MCF 10A (cell line): Measurements from ENCODE around the gene AGO3. TPM values are rescaled to one million over a fixed set of nuclear protein-coding genes. Genes with fewer than 3 reads are reported as not detected.

Source experiments
- BruUV-seq: library from RNA; stranded (reverse); fragments of 400-500 nt; replicated peaks from 2 replicates; lab custom pipeline; 2021; lab: Mats Ljungman, UMichigan
- CTCF ChIA-PET: fragments of 300-600 bp; sonication (Branson Sonifier 250); formaldehyde crosslinking; extraction: SDS; loops from one replicate; lab custom pipeline; 2021; ENCODE audit warnings: antibody characterized with exemption, inconsistent platforms; lab: Yijun Ruan, JAX
- POLR2A ChIA-PET: fragments of 300-600, 350-650 bp; sonication (Branson Sonifier 250); formaldehyde crosslinking; extraction: SDS; loops from one replicate; lab custom pipeline; 2020; ENCODE audit warnings: antibody characterized with exemption, inconsistent platforms; lab: Yijun Ruan, JAX
- DNase-seq: peaks from one replicate; pipeline ENCODE4 v3.0.0-alpha.2; 2018; ENCODE audit not compliant: unreplicated experiment
- H3K27ac Mint-ChIP-seq: one replicate; pipeline ENCODE4 v1.8.0; 2022; ENCODE audit warnings: mild to moderate bottlenecking, low read depth, mixed read lengths; ENCODE audit not compliant: unreplicated experiment
- H3K27me3 Mint-ChIP-seq: one replicate; pipeline ENCODE4 v1.8.0; 2022; ENCODE audit warnings: mixed read lengths; ENCODE audit not compliant: insufficient read depth, unreplicated experiment
- H3K36me3 Mint-ChIP-seq: one replicate; pipeline ENCODE4 v1.8.0; 2022; ENCODE audit warnings: mild to moderate bottlenecking, moderate library complexity, mixed read lengths; ENCODE audit not compliant: insufficient read depth, unreplicated experiment
- H3K4me1 Mint-ChIP-seq: one replicate; pipeline ENCODE4 v1.8.0; 2022; ENCODE audit warnings: mixed read lengths; ENCODE audit not compliant: insufficient read depth, unreplicated experiment
- H3K4me3 Mint-ChIP-seq: one replicate; pipeline ENCODE4 v1.8.0; 2022; ENCODE audit warnings: mild to moderate bottlenecking, moderate library complexity, mixed read lengths; ENCODE audit not compliant: unreplicated experiment
- H3K9me3 Mint-ChIP-seq: one replicate; pipeline ENCODE4 v1.8.0; 2022; ENCODE audit warnings: mixed read lengths; ENCODE audit not compliant: unreplicated experiment
- CTCF ChIP-seq: fragments of 200-600 bp; IDR thresholded peaks from one replicate; pipeline ENCODE4 v1.8.0; 2022; ENCODE audit warnings: antibody characterized with exemption, mild to moderate bottlenecking; ENCODE audit not compliant: unreplicated experiment
- intact Hi-C: fragments of 100-400 bp; cut with micrococcal nuclease; formaldehyde crosslinking; loops from 2 replicates; pipeline ENCODE4 v1.14.1; 2022
- total RNA-seq: library from RNA; stranded (reverse); gene quantifications from 2 replicates; pipeline ENCODE4 v1.2.3, GENCODE V29; 2022

The AGO3 gene
- total RNA-seq, 1 experiment from 2014 or later: 31.6 TPM

DNA sequence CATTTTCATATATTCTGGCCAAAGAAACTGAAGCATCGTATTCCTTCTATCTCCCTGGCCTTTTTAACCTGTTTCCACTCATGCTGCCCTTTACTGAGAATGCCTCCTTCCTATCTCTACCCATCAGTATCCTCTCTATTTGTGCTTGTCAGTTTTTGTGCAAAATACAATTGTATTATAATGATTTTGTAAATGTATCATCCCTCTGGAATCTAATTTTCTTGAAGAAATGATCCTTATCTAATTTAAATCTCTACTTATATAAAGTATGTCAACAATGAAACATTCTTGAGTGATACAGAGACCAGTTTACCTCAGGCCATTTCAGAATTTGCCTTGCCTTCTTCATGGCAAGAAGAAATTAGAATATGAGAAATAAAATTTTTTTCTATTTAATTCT lies 93.9 kb downstream of the AGO3 start:
- H3K27ac Mint-ChIP-seq: no peak overlapping the region
- ChIA-PET POLR2A (interaction anchor here (0.5 kb wide), 1 partner anchor 20 kb away, joined by 4 read pairs; no protein-coding TSS in a partner anchor), CTCF (no interaction called here)

GRCh38 chr1:36027766-36028165 lies 96.9 kb downstream of the AGO3 start:
- H3K4me1 Mint-ChIP-seq: peaks cover 6% of the 10 kb centered on the region
- no peak for TF ChIP-seq CTCF
- ChIA-PET POLR2A (interaction anchor here (1.1 kb wide), 1 partner anchor 15 kb away, joined by 3 read pairs; no protein-coding TSS in a partner anchor), CTCF (no interaction called here)
- no peak overlapping the region for H3K27ac Mint-ChIP-seq
- no peaks in the 10 kb centered on the region for H3K9me3 Mint-ChIP-seq
- BruUV-seq: no TSS peak
- peaks cover 81% of the 10 kb centered on the region for H3K36me3 Mint-ChIP-seq
- DNase-seq: no peak
- intact Hi-C loops: no loop called here
- H3K4me3 Mint-ChIP-seq: no peak overlapping the region
- H3K27me3 Mint-ChIP-seq: no peaks in the 10 kb centered on the region

More for the DNA sequence above, 93.9 kb downstream of the AGO3 start:
- intact Hi-C loops: no loop called here
- no peaks in the 10 kb centered on the region for H3K9me3 Mint-ChIP-seq
- no peaks in the 10 kb centered on the region for H3K27me3 Mint-ChIP-seq
- BruUV-seq: no TSS peak
- no peak overlapping the region for H3K4me3 Mint-ChIP-seq
- H3K36me3 Mint-ChIP-seq: peaks cover 71% of the 10 kb centered on the region
- no peak for DNase-seq
- peaks cover 6% of the 10 kb centered on the region for H3K4me1 Mint-ChIP-seq
- no peak for TF ChIP-seq CTCF

- no TSS peak for BruUV-seq
- intact Hi-C loops: no loop called here
- DNase-seq: no peak
- H3K36me3 Mint-ChIP-seq: peaks cover 85% of the 10 kb centered on the region
- no peak overlapping the region for H3K27ac Mint-ChIP-seq
- CTCF ChIA-PET: interaction anchor here (0.7 kb wide), 2 partner anchors 10 to 377 kb away, joined by 4 read pairs; no protein-coding TSS in a partner anchor
- no peaks in the 10 kb centered on the region for H3K27me3 Mint-ChIP-seq
- POLR2A ChIA-PET: interaction anchor here (0.6 to 0.8 kb wide), 2 partner anchors 23 to 143 kb away, joined by 3 read pairs; no protein-coding TSS in a partner anchor
- no peak for TF ChIP-seq CTCF
- no peak overlapping the region for H3K4me3 Mint-ChIP-seq
- no peaks in the 10 kb centered on the region for H3K9me3 Mint-ChIP-seq
- H3K4me1 Mint-ChIP-seq: peaks cover 7% of the 10 kb centered on the region
Observed at GRCh38 chr1:36031441-36031840, 100.5 kb downstream of the AGO3 start.

DNA sequence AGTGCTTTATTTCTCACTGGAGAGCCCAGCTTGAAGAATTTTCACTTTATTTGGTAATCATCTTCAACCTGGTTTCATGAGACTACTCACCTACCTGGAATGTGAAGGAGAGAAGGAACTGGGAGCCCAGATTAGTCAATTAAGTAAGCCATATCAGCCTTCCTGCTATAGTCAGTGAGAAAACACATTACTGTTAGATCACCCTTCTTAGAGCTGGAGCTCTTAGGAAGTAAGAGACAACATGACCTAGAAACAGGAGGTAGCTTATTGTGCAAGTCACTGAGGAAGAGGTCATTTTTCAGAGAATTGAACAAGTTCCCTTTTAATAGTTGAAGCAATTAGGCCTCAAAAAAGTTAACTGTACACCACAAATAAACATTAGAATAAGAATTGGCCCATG lies 103.8 kb downstream of the AGO3 start:
- H3K9me3 Mint-ChIP-seq: no peaks in the 10 kb centered on the region
- ChIA-PET POLR2A (interaction anchor here (0.6 to 1.3 kb wide), 8 partner anchors 9 to 134 kb away, joined by 3 to 5 read pairs (median 4); partner anchors contain the start of genes ADPRS and AGO3), CTCF (interaction anchor here (0.6 kb wide), 1 partner anchor 181 kb away, joined by 3 read pairs; no protein-coding TSS in a partner anchor)
- no peak overlapping the region for H3K4me3 Mint-ChIP-seq
- H3K36me3 Mint-ChIP-seq: peaks cover 67% of the 10 kb centered on the region
- no peaks in the 10 kb centered on the region for H3K27me3 Mint-ChIP-seq
- peaks cover 7% of the 10 kb centered on the region for H3K4me1 Mint-ChIP-seq
- intact Hi-C loops: no loop called here
- peak overlapping the region; percentile 81 for H3K27ac Mint-ChIP-seq
- no peak for TF ChIP-seq CTCF
- DNase-seq: peak; percentile 67
- BruUV-seq: no TSS peak
